C4-2B (cell line): Measurements from ENCODE around the gene AP3D1.

ENCODE experiments used
- ZFX ChIP-seq: fragments of 450-650 bp; IDR thresholded peaks from 2 replicates; pipeline ENCODE4 v1.6.1; 2017
- TF ChIP-seq, protein P1 (sequence below): fragments of 450-650 bp; conservative IDR thresholded peaks from 2 replicates; pipeline ENCODE4 v1.5.1; 2017; ENCODE audit warnings: mild to moderate bottlenecking

DNA sequence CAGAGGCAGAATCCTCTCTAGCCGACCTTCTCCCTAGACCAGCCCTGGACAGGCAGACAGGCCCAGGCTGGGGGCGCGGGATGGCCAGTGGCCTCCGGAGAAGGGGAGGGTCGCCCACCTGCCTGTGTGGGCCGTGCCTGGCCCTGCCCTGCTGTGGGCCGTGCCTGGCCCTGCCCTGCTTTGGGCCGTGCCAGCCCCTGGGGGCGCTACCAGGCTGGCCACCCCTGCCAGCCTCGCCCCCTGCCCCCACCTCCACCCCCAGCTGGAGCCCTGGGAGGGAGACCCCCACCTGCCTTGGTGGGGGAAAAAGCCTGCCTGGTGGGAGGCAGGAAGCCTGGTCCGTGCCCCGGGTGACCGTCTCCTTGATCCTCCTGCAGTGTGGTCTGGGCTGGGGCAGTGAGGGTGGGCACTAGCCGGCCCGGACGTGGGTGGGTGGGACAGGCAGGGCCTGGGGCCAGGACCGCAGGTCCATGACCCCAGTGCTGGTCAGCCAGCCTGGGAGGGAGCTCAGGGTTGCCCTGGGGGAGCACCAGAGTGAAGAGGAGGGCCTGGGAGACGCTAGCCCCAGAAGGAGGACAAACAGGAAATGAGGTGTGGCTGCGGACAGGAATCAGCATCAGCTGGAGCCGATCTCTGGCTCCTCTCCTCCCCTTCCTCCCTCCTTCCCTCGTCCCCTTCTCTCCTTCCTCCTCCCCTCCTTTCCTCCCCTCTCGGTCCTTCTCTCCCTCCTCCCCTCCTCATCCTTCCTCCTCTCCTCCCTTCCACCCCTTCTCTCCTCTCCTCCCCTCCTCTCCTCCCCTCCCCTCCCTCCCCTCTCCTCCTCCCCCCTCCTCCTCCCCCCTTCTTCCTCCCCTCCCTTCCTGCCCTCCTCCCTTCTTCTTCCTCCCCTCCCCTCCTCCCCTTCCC, 95.2 kb downstream of the AP3D1 start:
- TF ChIP-seq, protein P1, sequence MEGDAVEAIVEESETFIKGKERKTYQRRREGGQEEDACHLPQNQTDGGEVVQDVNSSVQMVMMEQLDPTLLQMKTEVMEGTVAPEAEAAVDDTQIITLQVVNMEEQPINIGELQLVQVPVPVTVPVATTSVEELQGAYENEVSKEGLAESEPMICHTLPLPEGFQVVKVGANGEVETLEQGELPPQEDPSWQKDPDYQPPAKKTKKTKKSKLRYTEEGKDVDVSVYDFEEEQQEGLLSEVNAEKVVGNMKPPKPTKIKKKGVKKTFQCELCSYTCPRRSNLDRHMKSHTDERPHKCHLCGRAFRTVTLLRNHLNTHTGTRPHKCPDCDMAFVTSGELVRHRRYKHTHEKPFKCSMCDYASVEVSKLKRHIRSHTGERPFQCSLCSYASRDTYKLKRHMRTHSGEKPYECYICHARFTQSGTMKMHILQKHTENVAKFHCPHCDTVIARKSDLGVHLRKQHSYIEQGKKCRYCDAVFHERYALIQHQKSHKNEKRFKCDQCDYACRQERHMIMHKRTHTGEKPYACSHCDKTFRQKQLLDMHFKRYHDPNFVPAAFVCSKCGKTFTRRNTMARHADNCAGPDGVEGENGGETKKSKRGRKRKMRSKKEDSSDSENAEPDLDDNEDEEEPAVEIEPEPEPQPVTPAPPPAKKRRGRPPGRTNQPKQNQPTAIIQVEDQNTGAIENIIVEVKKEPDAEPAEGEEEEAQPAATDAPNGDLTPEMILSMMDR: no peak
- TF ChIP-seq ZFX: no peak
